WTC11 (cell line): ENCODE measurements around the gene WNT6. TPM values are rescaled to one million over a fixed set of nuclear protein-coding genes. Genes with fewer than 3 reads are reported as not detected.

ENCODE experiments used
- ATAC-seq: fragments of 200-7000 bp; cut with Tn5 transposase; 2 replicates; pipeline ENCODE4 v1.10.0; 2021; ENCODE audit warnings: mild to moderate bottlenecking, moderate library complexity
- CTCF ChIA-PET: fragments of 300-600 bp; sonication (Branson Sonifier 250); formaldehyde crosslinking; loops from one replicate; lab custom pipeline; 2021; ENCODE audit warnings: antibody characterized with exemption; lab: Charles Lee
- POLR2A ChIA-PET: fragments of 350-600 bp; sonication (Branson Sonifier 250); formaldehyde crosslinking; loops from one replicate; lab custom pipeline; 2021; ENCODE audit warnings: antibody characterized with exemption; lab: Charles Lee
- DNase-seq: peaks from one replicate; pipeline ENCODE4 v3.0.0; 2021; ENCODE audit warnings: low spot score
- H3K27ac Mint-ChIP-seq: 2 replicates; pipeline ENCODE4 v1.8.0; 2021; ENCODE audit warnings: mixed read lengths
- H3K27me3 Mint-ChIP-seq: 2 replicates; pipeline ENCODE4 v1.8.0; 2021; ENCODE audit warnings: low read depth, mild to moderate bottlenecking, moderate library complexity, mixed read lengths
- H3K36me3 Mint-ChIP-seq: 2 replicates; pipeline ENCODE4 v1.8.0; 2021; ENCODE audit warnings: mixed read lengths
- H3K4me1 Mint-ChIP-seq: 2 replicates; pipeline ENCODE4 v1.8.0; 2022; ENCODE audit warnings: mixed read lengths
- H3K4me3 Mint-ChIP-seq: 2 replicates; pipeline ENCODE4 v1.8.0; 2021; ENCODE audit warnings: mild to moderate bottlenecking, moderate library complexity, mixed read lengths
- H3K9me3 Mint-ChIP-seq: 2 replicates; pipeline ENCODE4 v1.8.0; 2021; ENCODE audit warnings: mixed read lengths
- ATF1 ChIP-seq: sonication (generic); formaldehyde crosslinking; IDR thresholded peaks from 2 replicates; pipeline ENCODE4 v1.8.1; 2023; ENCODE audit warnings: mild to moderate bottlenecking, moderate library complexity, missing genetic modification reagents
- CBFB ChIP-seq: sonication (generic); formaldehyde crosslinking; IDR thresholded peaks from 2 replicates; pipeline ENCODE4 v1.8.1; 2022; ENCODE audit warnings: mild to moderate bottlenecking, low read depth, missing genetic modification reagents
- KAT7 ChIP-seq: sonication (generic); formaldehyde crosslinking; IDR thresholded peaks from 2 replicates; pipeline ENCODE4 v1.8.1; 2023; ENCODE audit warnings: missing genetic modification reagents, mild to moderate bottlenecking, borderline replicate concordance
- NR1H2 ChIP-seq: sonication (generic); formaldehyde crosslinking; IDR thresholded peaks from 2 replicates; pipeline ENCODE4 v1.9.0; 2021; ENCODE audit warnings: mild to moderate bottlenecking, moderate library complexity, missing genetic modification reagents
- OVOL2 ChIP-seq: fragments of 250-450 bp; sonication (Bioruptor Pico); IDR thresholded peaks from 2 replicates; pipeline ENCODE4 v1.9.0; 2021; ENCODE audit warnings: mild to moderate bottlenecking, borderline replicate concordance
- RELA ChIP-seq: sonication (generic); formaldehyde crosslinking; IDR thresholded peaks from 2 replicates; pipeline ENCODE4 v1.8.1; 2022; ENCODE audit warnings: missing genetic modification reagents, mild to moderate bottlenecking, borderline replicate concordance
- SOX15 ChIP-seq: fragments of 250-450 bp; sonication (Bioruptor Pico); IDR thresholded peaks from 2 replicates; pipeline ENCODE4 v1.9.0; 2021; ENCODE audit warnings: mild to moderate bottlenecking
- TCF7 ChIP-seq: sonication (generic); formaldehyde crosslinking; IDR thresholded peaks from 2 replicates; pipeline ENCODE4 v1.8.0; 2022; ENCODE audit warnings: mild to moderate bottlenecking, low read depth, missing genetic modification reagents, moderate library complexity
- TEAD1 ChIP-seq: sonication (generic); formaldehyde crosslinking; IDR thresholded peaks from 2 replicates; pipeline ENCODE4 v1.8.0; 2022; ENCODE audit warnings: mild to moderate bottlenecking, missing genetic modification reagents
- ZNF671 ChIP-seq: fragments of 250-450 bp; sonication (Bioruptor Pico); IDR thresholded peaks from 2 replicates; pipeline ENCODE4 v1.8.0; 2021; ENCODE audit warnings: mild to moderate bottlenecking
- total RNA-seq: library from RNA; stranded (reverse); gene quantifications from 3 replicates; pipeline ENCODE4 v1.2.3, GENCODE V29; 2021
- TF ChIP-seq, protein P1 (sequence below): fragments of 200-600 bp; IDR thresholded peaks from 2 replicates; pipeline ENCODE4 v1.8.0; 2022; ENCODE audit warnings: antibody characterized with exemption
- TF ChIP-seq, protein P2 (sequence below): sonication (generic); formaldehyde crosslinking; IDR thresholded peaks from 2 replicates; pipeline ENCODE4 v1.8.1; 2022; ENCODE audit warnings: low read depth, mild to moderate bottlenecking, moderate library complexity, missing genetic modification reagents, borderline replicate concordance
- TF ChIP-seq, protein P3 (sequence below): sonication (generic); formaldehyde crosslinking; IDR thresholded peaks from 2 replicates; pipeline ENCODE4 v1.8.0; 2022; ENCODE audit warnings: mild to moderate bottlenecking, missing genetic modification reagents
- TF ChIP-seq, protein P4 (sequence below): sonication (generic); formaldehyde crosslinking; IDR thresholded peaks from 2 replicates; pipeline ENCODE4 v1.8.1; 2023; ENCODE audit warnings: mild to moderate bottlenecking, missing genetic modification reagents, moderate library complexity
- TF ChIP-seq, protein P5 (sequence below): sonication (generic); formaldehyde crosslinking; IDR thresholded peaks from 2 replicates; pipeline ENCODE4 v1.8.0; 2023; ENCODE audit warnings: missing genetic modification reagents
- TF ChIP-seq, protein P6 (sequence below): sonication (generic); formaldehyde crosslinking; IDR thresholded peaks from 2 replicates; pipeline ENCODE4 v1.8.1; 2023; ENCODE audit warnings: mild to moderate bottlenecking, missing genetic modification reagents, borderline replicate concordance
- TF ChIP-seq, protein P7 (sequence below): sonication (generic); formaldehyde crosslinking; IDR thresholded peaks from 2 replicates; pipeline ENCODE4 v1.8.1; 2022; ENCODE audit warnings: low read depth, missing genetic modification reagents, borderline replicate concordance

WNT6 gene
- total RNA-seq, 1 experiment from 2014 or later: not detected

DNA sequence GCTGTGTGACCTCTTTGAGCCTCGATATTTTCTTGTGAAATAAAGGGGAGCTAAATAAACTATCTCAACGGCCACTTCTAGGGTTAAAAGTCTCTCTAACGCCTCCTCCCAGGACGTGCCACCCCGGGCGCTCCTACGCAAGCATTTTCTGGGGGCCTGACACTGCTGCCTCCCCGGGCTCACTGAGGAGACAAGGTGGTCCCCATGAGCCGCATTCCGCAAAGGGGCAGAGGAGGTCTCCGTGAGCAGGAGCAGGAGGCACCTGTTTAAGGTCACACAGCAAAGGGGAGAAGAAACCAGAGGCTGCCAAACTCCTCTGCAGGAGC, 20.1 kb downstream of the WNT6 start (continued):
- TF ChIP-seq, protein P1, sequence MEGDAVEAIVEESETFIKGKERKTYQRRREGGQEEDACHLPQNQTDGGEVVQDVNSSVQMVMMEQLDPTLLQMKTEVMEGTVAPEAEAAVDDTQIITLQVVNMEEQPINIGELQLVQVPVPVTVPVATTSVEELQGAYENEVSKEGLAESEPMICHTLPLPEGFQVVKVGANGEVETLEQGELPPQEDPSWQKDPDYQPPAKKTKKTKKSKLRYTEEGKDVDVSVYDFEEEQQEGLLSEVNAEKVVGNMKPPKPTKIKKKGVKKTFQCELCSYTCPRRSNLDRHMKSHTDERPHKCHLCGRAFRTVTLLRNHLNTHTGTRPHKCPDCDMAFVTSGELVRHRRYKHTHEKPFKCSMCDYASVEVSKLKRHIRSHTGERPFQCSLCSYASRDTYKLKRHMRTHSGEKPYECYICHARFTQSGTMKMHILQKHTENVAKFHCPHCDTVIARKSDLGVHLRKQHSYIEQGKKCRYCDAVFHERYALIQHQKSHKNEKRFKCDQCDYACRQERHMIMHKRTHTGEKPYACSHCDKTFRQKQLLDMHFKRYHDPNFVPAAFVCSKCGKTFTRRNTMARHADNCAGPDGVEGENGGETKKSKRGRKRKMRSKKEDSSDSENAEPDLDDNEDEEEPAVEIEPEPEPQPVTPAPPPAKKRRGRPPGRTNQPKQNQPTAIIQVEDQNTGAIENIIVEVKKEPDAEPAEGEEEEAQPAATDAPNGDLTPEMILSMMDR: no peak

DNA sequence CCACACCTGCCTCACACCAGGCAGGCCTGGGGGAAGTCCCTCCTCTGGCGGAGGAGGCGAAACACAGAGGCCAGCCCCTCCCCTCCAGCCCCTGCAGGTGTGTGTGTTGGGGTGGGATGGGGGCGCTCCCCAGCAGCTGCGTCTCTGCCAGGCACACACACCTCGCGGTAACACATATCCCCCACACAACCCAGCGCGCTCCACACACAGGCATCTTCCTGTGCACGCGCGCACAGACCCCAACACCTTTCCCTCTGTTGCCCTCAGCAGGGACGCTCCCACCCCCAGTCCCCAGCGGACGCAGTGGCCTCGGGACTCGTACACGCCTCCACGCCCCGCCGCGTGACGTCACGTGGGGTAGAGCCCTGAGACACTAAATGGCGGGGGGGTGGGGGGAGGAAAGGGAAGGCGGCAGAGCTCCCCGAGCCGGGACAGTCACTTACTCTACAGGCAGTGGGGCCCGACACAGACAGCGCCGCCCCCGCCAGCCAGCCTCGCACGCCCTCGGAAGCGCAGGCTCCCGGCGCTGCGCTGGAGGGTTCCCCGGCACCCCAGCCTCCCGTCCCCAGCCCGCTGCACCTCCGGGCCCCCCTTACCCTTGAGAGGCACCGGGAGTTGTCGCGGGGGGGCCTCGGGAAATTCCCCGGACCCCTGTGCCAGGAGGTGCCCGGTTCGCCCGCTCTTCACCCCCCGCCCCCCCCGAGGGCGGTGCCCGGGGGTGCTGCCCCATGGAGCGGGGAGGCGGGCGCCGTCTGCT, 20.7 kb downstream of the WNT6 start, which contains the start of gene WNT10A:
WNT10A (plus strand) TSS at position 751 of the 757 bp plus-strand sequence. CDS start 144 bp downstream, outside the sequence.
- Mint-ChIP-seq H3K4me3 (peak within 1 kb of the TSS; percentile 59), H3K27me3 (peaks cover 97% of the 10 kb centered on the region), H3K4me1 (peaks cover 16% of the 10 kb centered on the region), H3K36me3 (no peaks in the 10 kb centered on the region), H3K9me3 (no peaks in the 10 kb centered on the region), H3K27ac (no peak within 1 kb of the TSS)
- DNase-seq (peak; percentile 51), ATAC-seq (peak; percentile 36)
- CTCF ChIA-PET: interaction anchor here (0.8 to 17.9 kb wide), 7 partner anchors 9 to 178 kb away, joined by 3 to 422 read pairs (median 4); no protein-coding TSS in a partner anchor
- TF ChIP-seq OVOL2 (CRISPR knock-in tag) (no peak), CBFB (no peak), RELA (no peak), NR1H2 (CRISPR knock-in tag) (no peak), KAT7 (CRISPR knock-in tag) (no peak), ATF1 (no peak), TEAD1 (CRISPR knock-in tag) (no peak), TCF7 (CRISPR knock-in tag) (no peak), ZNF671 (CRISPR knock-in tag) (no peak), SOX15 (CRISPR knock-in tag) (no peak)
- TF ChIP-seq, protein P2, sequence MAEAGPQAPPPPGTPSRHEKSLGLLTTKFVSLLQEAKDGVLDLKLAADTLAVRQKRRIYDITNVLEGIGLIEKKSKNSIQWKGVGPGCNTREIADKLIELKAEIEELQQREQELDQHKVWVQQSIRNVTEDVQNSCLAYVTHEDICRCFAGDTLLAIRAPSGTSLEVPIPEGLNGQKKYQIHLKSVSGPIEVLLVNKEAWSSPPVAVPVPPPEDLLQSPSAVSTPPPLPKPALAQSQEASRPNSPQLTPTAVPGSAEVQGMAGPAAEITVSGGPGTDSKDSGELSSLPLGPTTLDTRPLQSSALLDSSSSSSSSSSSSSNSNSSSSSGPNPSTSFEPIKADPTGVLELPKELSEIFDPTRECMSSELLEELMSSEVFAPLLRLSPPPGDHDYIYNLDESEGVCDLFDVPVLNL (CRISPR knock-in tag): no peak
- TF ChIP-seq, protein P3, sequence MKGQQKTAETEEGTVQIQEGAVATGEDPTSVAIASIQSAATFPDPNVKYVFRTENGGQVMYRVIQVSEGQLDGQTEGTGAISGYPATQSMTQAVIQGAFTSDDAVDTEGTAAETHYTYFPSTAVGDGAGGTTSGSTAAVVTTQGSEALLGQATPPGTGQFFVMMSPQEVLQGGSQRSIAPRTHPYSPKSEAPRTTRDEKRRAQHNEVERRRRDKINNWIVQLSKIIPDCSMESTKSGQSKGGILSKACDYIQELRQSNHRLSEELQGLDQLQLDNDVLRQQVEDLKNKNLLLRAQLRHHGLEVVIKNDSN (CRISPR knock-in tag): no peak
- TF ChIP-seq, protein P4, sequence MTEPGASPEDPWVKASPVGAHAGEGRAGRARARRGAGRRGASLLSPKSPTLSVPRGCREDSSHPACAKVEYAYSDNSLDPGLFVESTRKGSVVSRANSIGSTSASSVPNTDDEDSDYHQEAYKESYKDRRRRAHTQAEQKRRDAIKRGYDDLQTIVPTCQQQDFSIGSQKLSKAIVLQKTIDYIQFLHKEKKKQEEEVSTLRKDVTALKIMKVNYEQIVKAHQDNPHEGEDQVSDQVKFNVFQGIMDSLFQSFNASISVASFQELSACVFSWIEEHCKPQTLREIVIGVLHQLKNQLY (CRISPR knock-in tag): no peak
- TF ChIP-seq, protein P5, sequence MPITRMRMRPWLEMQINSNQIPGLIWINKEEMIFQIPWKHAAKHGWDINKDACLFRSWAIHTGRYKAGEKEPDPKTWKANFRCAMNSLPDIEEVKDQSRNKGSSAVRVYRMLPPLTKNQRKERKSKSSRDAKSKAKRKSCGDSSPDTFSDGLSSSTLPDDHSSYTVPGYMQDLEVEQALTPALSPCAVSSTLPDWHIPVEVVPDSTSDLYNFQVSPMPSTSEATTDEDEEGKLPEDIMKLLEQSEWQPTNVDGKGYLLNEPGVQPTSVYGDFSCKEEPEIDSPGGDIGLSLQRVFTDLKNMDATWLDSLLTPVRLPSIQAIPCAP (CRISPR knock-in tag): no peak
- TF ChIP-seq, protein P6, sequence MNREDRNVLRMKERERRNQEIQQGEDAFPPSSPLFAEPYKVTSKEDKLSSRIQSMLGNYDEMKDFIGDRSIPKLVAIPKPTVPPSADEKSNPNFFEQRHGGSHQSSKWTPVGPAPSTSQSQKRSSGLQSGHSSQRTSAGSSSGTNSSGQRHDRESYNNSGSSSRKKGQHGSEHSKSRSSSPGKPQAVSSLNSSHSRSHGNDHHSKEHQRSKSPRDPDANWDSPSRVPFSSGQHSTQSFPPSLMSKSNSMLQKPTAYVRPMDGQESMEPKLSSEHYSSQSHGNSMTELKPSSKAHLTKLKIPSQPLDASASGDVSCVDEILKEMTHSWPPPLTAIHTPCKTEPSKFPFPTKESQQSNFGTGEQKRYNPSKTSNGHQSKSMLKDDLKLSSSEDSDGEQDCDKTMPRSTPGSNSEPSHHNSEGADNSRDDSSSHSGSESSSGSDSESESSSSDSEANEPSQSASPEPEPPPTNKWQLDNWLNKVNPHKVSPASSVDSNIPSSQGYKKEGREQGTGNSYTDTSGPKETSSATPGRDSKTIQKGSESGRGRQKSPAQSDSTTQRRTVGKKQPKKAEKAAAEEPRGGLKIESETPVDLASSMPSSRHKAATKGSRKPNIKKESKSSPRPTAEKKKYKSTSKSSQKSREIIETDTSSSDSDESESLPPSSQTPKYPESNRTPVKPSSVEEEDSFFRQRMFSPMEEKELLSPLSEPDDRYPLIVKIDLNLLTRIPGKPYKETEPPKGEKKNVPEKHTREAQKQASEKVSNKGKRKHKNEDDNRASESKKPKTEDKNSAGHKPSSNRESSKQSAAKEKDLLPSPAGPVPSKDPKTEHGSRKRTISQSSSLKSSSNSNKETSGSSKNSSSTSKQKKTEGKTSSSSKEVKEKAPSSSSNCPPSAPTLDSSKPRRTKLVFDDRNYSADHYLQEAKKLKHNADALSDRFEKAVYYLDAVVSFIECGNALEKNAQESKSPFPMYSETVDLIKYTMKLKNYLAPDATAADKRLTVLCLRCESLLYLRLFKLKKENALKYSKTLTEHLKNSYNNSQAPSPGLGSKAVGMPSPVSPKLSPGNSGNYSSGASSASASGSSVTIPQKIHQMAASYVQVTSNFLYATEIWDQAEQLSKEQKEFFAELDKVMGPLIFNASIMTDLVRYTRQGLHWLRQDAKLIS (CRISPR knock-in tag): no peak
- TF ChIP-seq, protein P7, sequence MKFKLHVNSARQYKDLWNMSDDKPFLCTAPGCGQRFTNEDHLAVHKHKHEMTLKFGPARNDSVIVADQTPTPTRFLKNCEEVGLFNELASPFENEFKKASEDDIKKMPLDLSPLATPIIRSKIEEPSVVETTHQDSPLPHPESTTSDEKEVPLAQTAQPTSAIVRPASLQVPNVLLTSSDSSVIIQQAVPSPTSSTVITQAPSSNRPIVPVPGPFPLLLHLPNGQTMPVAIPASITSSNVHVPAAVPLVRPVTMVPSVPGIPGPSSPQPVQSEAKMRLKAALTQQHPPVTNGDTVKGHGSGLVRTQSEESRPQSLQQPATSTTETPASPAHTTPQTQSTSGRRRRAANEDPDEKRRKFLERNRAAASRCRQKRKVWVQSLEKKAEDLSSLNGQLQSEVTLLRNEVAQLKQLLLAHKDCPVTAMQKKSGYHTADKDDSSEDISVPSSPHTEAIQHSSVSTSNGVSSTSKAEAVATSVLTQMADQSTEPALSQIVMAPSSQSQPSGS (CRISPR knock-in tag): no peak
- POLR2A ChIA-PET: no interaction called here
